ENCODE data around the gene CNTN4. TPM values are rescaled to one million over a fixed set of nuclear protein-coding genes. Genes with fewer than 3 reads are reported as not detected.
A peak's percentile ranks its signal among the peaks of the same experiment; 100 is the strongest.

The CNTN4 gene
- total and polyA plus RNA-seq, 2 experiments from 2014 or later: 5.6 to 7.9 TPM

GRCh38 chr3:2595486-2595885, 496.8 kb downstream of the CNTN4 start:
- no peaks in the 10 kb centered on the region for H3K36me3 ChIP-seq
- TF ChIP-seq CTCF (IDR thresholded peaks at IDR 0.05; ENCODE audit: low read depth, low read length): no peak
- no peak overlapping the region for H3K4me3 ChIP-seq
- H3K27ac ChIP-seq: no peak overlapping the region
- no peaks in the 10 kb centered on the region for H3K27me3 ChIP-seq
- H3K4me1 ChIP-seq (ENCODE audit: low read depth): no peaks in the 10 kb centered on the region
- peak in 1 of 2 donors; percentile 11 for DNase-seq (ENCODE audit: low read depth in 1 of 2, low spot score in 1 of 2)
- no peaks in the 10 kb centered on the region for H3K9me3 ChIP-seq (ENCODE audit: low read depth)

GRCh38 chr3:2597615-2598014, 498.9 kb downstream of the CNTN4 start:
- no peak for DNase-seq (ENCODE audit: low read depth in 1 of 2, low spot score in 1 of 2)
- Histone ChIP-seq H3K9me3 (ENCODE audit: low read depth) (no peaks in the 10 kb centered on the region), H3K27ac (no peak overlapping the region), H3K36me3 (no peaks in the 10 kb centered on the region), H3K4me3 (no peak overlapping the region), H3K27me3 (no peaks in the 10 kb centered on the region), H3K4me1 (ENCODE audit: low read depth) (no peaks in the 10 kb centered on the region)
- no peak for TF ChIP-seq CTCF (IDR thresholded peaks at IDR 0.05; ENCODE audit: low read depth, low read length)

GRCh38 chr3:2599471-2599870, 500.8 kb downstream of the CNTN4 start:
- no peak for DNase-seq (ENCODE audit: low read depth in 1 of 2, low spot score in 1 of 2)
- Histone ChIP-seq H3K36me3 (no peaks in the 10 kb centered on the region), H3K27me3 (no peaks in the 10 kb centered on the region), H3K27ac (no peak overlapping the region), H3K4me3 (no peak overlapping the region), H3K9me3 (ENCODE audit: low read depth) (no peaks in the 10 kb centered on the region), H3K4me1 (ENCODE audit: low read depth) (no peaks in the 10 kb centered on the region)
- TF ChIP-seq CTCF (IDR thresholded peaks at IDR 0.05; ENCODE audit: low read depth, low read length): no peak

GRCh38 chr3:2603692-2604289, 505.1 kb downstream of the CNTN4 start:
- no peaks in the 10 kb centered on the region for H3K9me3 ChIP-seq (ENCODE audit: low read depth)
- H3K27me3 ChIP-seq: no peaks in the 10 kb centered on the region
- no peak overlapping the region for H3K27ac ChIP-seq
- no peaks in the 10 kb centered on the region for H3K4me1 ChIP-seq (ENCODE audit: low read depth)
- DNase-seq (ENCODE audit: low read depth in 1 of 2, low spot score in 1 of 2): no peak
- no peaks in the 10 kb centered on the region for H3K36me3 ChIP-seq
- no peak for TF ChIP-seq CTCF (IDR thresholded peaks at IDR 0.05; ENCODE audit: low read depth, low read length)
- no peak overlapping the region for H3K4me3 ChIP-seq

- no peak for TF ChIP-seq CTCF (IDR thresholded peaks at IDR 0.05; ENCODE audit: low read depth, low read length)
- Histone ChIP-seq H3K9me3 (ENCODE audit: low read depth) (no peaks in the 10 kb centered on the region), H3K27ac (no peak overlapping the region)
Measured at GRCh38 chr3:2614578-2614977, 515.9 kb downstream of the CNTN4 start.

More at GRCh38 chr3:2614578-2614977, 515.9 kb downstream of the CNTN4 start:
- Histone ChIP-seq H3K27me3 (no peaks in the 10 kb centered on the region), H3K36me3 (no peaks in the 10 kb centered on the region), H3K4me1 (ENCODE audit: low read depth) (no peaks in the 10 kb centered on the region), H3K4me3 (no peak overlapping the region)
- no peak for DNase-seq (ENCODE audit: low read depth in 1 of 2, low spot score in 1 of 2)

Measured in cardiac muscle cell (in vitro differentiated cells and primary cell).